GM12865 (cell line): ENCODE results near the gene EID3.

Experiments used
- DNase-seq: peaks from one replicate; pipeline ENCODE4 v3.0.0; 2010; ENCODE audit warnings: low read depth
- H3K4me3 ChIP-seq: 2 replicates; pipeline ENCODE4 v1.5.1; 2011; ENCODE audit warnings: mild to moderate bottlenecking, low read depth, low read length, control low read depth
- TF ChIP-seq, protein P1 (sequence below): IDR thresholded peaks from 2 replicates; pipeline ENCODE4 v1.5.1; 2011; ENCODE audit warnings: low read length, control low read depth, low read depth, inconsistent platforms; ENCODE audit not compliant: insufficient read depth; ENCODE audit errors: missing control alignments

Gene EID3

GRCh38 chr12:104340925-104341611 lies 37.5 kb downstream of the EID3 start:
- no peak for DNase-seq
- TF ChIP-seq, protein P1, sequence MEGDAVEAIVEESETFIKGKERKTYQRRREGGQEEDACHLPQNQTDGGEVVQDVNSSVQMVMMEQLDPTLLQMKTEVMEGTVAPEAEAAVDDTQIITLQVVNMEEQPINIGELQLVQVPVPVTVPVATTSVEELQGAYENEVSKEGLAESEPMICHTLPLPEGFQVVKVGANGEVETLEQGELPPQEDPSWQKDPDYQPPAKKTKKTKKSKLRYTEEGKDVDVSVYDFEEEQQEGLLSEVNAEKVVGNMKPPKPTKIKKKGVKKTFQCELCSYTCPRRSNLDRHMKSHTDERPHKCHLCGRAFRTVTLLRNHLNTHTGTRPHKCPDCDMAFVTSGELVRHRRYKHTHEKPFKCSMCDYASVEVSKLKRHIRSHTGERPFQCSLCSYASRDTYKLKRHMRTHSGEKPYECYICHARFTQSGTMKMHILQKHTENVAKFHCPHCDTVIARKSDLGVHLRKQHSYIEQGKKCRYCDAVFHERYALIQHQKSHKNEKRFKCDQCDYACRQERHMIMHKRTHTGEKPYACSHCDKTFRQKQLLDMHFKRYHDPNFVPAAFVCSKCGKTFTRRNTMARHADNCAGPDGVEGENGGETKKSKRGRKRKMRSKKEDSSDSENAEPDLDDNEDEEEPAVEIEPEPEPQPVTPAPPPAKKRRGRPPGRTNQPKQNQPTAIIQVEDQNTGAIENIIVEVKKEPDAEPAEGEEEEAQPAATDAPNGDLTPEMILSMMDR = no peak
- H3K4me3 ChIP-seq = no peak overlapping the region

GRCh38 chr12:104342147-104342546 lies 38.6 kb downstream of the EID3 start:
- no peak overlapping the region for H3K4me3 ChIP-seq
- DNase-seq = no peak
- TF ChIP-seq, protein P1 = no peak

DNA sequence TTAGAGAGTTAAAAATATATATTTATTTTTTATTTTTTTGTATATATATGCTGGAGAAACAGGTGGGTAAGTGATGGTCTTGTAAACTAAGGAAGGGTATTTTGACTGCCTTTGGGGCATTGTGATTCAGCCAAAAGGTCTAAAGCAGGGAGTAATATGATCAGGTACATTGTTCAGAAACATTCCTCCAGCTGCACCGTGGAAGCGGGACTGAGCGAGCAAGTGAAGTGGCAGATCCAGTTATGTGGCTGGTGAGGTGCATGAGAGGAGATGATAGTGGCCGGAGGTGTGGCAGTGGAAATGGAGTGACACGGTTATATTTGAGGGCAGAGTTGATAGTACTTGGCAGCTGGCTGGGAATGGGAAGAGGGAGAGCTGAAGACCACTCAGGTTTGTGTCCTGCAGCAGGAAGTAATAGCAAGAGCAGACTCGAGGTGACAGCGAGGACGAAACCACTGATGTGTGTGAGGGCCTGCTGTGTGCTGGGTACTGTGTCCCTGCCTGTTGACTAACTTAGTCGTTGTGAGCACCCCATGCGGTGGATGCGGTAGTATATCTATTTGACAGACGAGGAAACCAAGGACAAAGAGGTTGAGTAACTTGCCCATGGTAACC lies 39.2 kb downstream of the EID3 start:
- TF ChIP-seq, protein P1 = no peak

DNA sequence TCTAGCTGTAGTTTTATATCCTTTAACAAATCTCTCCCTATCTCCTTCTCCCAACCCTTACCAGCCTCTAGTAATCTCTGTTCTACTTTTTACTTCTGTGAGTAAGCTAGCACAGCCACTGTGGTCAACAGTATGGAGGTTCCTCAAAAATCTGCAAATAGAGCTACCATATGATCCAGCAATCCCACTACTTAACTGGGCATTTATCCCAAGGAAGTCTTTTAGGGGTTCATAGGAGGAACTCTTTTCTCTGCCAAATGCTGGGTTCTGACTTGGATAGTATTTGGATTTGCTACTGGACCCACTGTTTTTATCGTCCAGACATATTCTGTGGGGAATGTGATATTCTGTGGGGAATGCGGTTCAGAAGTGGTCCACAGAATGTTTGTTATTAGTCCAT lies 41.1 kb downstream of the EID3 start:
- TF ChIP-seq, protein P1 = no peak
- no peak overlapping the region for H3K4me3 ChIP-seq
- no peak for DNase-seq

More for the DNA sequence above, 39.2 kb downstream of the EID3 start:
- no peak for DNase-seq
- H3K4me3 ChIP-seq = no peak overlapping the region

DNA sequence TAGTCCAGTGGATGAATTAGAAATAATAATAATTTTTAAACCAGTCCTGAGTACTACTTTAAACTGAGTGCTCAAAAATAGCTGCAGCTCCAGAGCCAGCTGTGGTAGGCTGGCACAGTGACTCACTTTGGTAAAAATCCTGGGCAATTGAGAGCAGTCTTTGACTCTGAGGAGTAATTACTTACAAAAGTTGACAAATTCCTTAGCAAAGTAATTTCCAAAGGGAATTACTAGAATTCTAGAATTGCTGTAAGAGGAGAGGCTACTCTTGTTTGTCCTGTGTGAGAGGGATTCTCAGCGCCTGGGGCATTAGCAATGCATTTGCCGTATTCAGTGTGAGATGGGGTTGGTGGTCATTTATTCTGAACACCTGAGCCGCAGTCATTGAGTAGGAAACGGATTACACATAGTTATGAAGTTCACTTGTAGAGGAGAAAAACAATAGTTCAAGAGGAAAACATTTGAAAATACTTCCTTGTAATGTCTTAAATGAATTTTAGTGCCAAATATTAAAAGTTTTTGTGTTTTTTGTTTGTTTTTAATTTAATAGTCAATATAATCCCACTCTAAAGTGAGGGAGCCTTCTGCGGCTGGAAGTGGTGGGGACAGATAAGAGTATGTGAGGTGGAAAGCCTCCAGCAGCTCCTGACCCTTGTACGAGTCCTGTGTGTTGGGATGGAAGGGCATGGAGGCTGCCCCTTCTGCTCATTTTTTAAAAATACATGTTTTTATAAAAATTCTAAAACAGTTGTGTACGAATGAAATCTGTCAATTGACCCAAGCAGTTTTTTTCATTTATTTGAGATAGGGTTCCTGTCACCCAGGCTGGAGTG lies 41.9 kb downstream of the EID3 start:
- DNase-seq = no peak
- TF ChIP-seq, protein P1 = no peak
- no peak overlapping the region for H3K4me3 ChIP-seq

GRCh38 chr12:104347374-104348075 lies 44.0 kb downstream of the EID3 start:
- TF ChIP-seq, protein P1 = no peak
- DNase-seq = no peak
- no peak overlapping the region for H3K4me3 ChIP-seq
